Prostate gland (tissue), 2 donors: ENCODE measurements around the gene NCAN.

Source experiments
- CTCF ChIP-seq, 4 experiments: fragments of 200-600 bp in 2 of 4; fragments of 450-650 bp in 2 of 4; sonication (generic) in 2 of 4; IDR thresholded peaks; 1 replicate in 3 of 4; 2 replicates in 1 of 4; pipeline ENCODE4 v1.5.1; 2016 to 2019; ENCODE audit warnings: antibody characterized with exemption in 4 of 4, mild to moderate bottlenecking in 2 of 4, moderate library complexity in 2 of 4
- POLR2A ChIP-seq: fragments of 450-650 bp; IDR thresholded peaks from one replicate; pipeline ENCODE4 v1.6.1; 2016; ENCODE audit warnings: antibody characterized with exemption, mild to moderate bottlenecking
- POLR2AphosphoS5 ChIP-seq: sonication (generic); formaldehyde crosslinking; IDR thresholded peaks from one replicate; pipeline ENCODE4 v1.6.1; 2017; ENCODE audit warnings: antibody characterized with exemption

- no peak for TF ChIP-seq POLR2A
- no peak for TF ChIP-seq CTCF (IDR thresholded peaks at IDR 0.05)
- no peak for TF ChIP-seq POLR2AphosphoS5
Measured at GRCh38 chr19:19278315-19278714, 66.6 kb downstream of the NCAN start.
